DMS53 treated with DMSO at 0.1 percent for 48 hours (cell line): Measurements from ENCODE around the gene ITPK1.

Experiments used
- DNase-seq: peaks from one replicate; lab custom pipeline; 2025; ENCODE audit not compliant: unreplicated experiment; lab: John Stamatoyannopoulos, UW

Gene ITPK1

DNA sequence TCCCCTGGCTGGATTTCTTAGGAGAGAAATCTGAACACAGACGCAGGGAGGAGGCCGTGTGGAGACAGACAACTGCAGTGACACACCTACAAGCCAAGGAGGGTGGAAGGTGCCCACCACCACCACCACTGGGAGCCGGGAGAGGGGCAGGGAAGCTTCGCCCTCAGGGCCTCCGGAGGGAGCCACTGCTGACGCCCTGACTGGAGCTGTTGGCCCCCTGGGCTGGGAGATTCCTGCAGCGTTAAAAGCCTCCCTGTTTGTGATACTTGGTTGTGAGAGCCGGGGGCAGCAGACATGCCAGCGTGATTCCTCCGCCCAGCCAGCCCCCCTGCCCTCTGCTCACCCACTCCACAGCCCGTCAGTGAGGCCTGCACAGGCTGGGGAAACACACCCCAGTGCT is 120.8 kb downstream of the ITPK1 start:
- no peak for DNase-seq

GRCh38 chr14:92994131-92994676 is 121.5 kb downstream of the ITPK1 start:
- DNase-seq, result no peak

- DNase-seq, result no peak
Observed at GRCh38 chr14:92993302-92993701, 122.4 kb downstream of the ITPK1 start.

- DNase-seq, result no peak
Observed at GRCh38 chr14:92991536-92991935, 124.2 kb downstream of the ITPK1 start.

GRCh38 chr14:92990456-92991430 is 125.0 kb downstream of the ITPK1 start:
- no peak for DNase-seq

- no peak for DNase-seq
Observed at GRCh38 chr14:92988786-92989755, 126.7 kb downstream of the ITPK1 start.

GRCh38 chr14:92987713-92988510 is 127.8 kb downstream of the ITPK1 start:
- no peak for DNase-seq

GRCh38 chr14:92987148-92987570 is 128.6 kb downstream of the ITPK1 start:
- no peak for DNase-seq

DNA sequence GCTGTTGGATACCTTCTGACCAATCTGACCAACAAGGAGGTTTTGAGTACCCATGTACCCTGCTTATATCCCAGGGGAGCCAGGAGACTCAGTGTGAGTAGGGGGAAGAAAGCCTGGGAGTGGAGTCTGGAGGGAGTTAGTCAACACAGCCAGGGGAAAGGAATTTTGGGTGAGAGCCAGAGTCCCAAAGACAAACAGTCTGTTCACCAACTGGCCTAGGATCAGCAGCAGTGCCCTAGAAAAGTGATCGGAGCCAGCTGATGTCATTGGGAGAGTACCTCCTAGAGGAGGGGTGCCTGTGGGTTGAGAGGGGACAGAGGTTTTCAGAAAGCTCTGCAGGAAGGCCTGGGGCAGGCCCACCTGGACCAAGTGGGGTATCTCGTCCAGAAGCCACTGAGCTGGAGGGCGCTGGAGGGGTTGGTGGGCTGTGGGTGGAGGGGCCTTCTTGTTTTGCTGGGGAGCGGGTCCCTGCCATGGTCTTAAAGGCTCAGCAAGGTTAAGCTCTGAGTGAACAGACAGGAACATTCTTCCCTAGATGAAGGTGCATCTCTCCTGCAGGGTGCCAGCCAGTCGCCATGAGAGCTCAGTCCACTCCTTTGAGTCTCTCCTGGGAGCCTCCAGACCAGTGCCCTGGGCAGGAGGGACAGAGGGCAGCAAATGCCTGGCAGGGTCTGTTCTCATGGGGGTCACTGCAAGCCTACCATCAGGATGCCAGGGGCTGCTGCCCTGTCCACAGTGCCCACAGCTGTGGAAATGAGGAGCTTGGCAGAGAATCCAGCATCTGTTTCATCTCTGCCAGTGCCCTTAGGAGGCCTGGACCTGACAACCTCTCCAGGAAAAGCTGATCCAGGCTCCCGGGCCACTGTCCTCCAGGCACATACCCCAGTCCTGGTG is 129.2 kb downstream of the ITPK1 start:
- no peak for DNase-seq

GRCh38 chr14:92985521-92985920 is 130.2 kb downstream of the ITPK1 start:
- no peak for DNase-seq

DNA sequence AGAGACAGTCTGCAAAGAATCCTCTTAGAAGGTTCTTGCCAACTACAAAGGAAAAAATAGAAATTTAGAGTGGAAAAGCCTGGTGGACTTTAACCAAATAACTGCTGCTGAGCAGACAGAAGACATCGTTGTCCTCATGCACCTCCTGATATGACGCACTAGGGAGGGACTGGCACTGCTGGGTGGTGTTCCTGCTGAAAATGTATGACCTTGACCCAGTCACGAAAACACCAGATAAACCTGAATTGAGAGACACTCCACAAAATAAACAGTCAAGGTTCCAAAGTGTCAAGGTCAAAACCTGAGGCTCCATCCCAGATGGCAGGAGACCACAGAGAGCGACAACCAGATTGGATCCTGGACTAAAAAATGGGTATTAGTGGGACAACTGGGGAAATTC is 130.8 kb downstream of the ITPK1 start:
- DNase-seq, result no peak

DNA sequence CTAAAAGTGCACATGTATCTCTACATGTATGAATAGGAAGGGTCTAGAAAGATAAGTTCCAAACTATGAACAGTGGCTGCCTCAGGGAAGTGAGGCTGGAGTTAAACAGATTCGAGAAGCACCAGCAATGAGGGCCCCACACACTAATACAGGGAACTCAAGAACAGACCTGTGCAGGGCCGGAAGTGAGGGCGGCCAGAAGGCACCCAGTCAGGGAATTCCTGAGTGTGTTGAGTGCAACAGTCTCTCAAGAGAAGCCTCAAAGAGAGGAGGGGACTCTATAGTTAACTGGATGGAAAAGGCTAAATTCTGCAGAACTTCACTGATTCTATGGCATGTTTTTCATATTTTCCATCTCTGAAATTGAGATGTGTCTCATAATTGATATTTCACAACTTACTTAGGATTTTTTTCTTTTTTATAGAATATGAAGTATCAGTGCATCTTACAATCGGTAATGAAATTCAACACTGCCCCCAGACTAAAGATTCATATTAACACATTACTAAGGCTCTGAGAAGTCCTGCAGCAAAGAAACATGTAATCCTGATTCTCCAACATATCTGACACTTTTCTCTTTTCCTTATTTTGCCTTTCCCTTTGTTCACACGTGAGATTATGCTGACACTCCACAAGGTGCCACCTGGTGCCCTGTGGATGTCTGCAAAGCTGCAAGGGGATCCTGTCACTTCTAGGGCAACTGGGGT is 131.5 kb downstream of the ITPK1 start:
- no peak for DNase-seq

- DNase-seq, result no peak
Observed at GRCh38 chr14:92982956-92983355, 132.8 kb downstream of the ITPK1 start.

DNA sequence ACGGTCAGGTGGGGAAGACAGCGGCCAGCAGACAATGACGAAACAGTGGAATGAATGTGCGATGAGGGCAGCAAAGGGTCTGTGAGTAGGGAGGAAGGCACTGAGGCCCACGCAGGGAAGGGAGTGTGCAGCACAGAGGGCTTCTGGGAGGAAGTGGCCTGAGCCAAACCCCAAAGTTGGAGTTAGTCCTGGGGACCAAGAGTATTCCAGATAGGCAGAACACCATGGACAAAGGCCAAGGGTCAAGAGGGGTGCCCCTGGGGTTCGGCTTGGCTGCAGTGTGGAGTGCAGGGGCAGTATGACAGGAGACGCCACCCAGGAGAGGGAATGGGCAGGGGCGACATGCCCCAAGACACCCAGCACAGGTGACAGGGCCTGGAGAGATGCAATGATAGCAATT is 134.0 kb downstream of the ITPK1 start:
- DNase-seq, result no peak

- DNase-seq, result no peak
Observed at GRCh38 chr14:92980866-92981265, 134.9 kb downstream of the ITPK1 start.

- no peak for DNase-seq
Observed at GRCh38 chr14:92978229-92979021, 137.3 kb downstream of the ITPK1 start.

DNA sequence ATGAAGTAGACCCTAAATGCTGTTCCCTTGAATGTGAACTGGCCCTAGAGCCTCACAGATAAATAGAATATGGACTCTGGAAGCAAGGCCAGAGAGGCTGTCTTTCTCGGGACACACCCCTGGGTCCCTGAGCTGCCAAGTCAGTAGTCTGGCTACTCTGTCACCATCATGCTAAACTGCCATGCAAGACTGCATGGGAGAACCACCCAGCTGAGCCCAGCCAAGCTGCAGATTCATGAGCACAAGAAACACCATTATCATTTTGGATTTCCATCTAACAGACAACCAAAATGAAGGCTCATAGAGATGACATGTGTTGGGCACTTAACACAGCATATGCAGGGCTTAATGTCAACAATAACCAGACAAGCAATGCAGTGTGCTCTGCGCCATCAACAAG is 139.5 kb downstream of the ITPK1 start:
- DNase-seq, result no peak
